Activated T-helper 1 cell treated with anti-CD3 and anti-CD28 coated beads, Interleukin-12 subunit alpha, Interleukin-12 subunit beta, Interleukin-2, Interleukin-4 antibody, amounts not matched to agents 30 ng/mL and 10 ng/mL and 1 ng/mL, durations not matched to agents 14 hours and 24 hours and 36 hours (primary cell): Measurements from ENCODE around the gene RCHY1. TPM values are rescaled to one million over a fixed set of nuclear protein-coding genes. Genes with fewer than 3 reads are reported as not detected.

Experiments used
- DNase-seq: peaks from one replicate; pipeline ENCODE4 v3.0.0; 2021; ENCODE audit warnings: low spot score
- H3K27ac Mint-ChIP-seq: one replicate; pipeline ENCODE4 v1.8.0; 2021; ENCODE audit warnings: mild to moderate bottlenecking, mixed read lengths
- H3K27me3 Mint-ChIP-seq: one replicate; pipeline ENCODE4 v1.8.0; 2022; ENCODE audit warnings: mild to moderate bottlenecking, moderate library complexity, mixed read lengths; ENCODE audit not compliant: insufficient read depth
- H3K36me3 Mint-ChIP-seq: one replicate; pipeline ENCODE4 v1.8.0; 2021; ENCODE audit warnings: low read depth, mixed read lengths
- H3K4me1 Mint-ChIP-seq: one replicate; pipeline ENCODE4 v1.8.0; 2021; ENCODE audit warnings: low read depth, mixed read lengths
- H3K4me3 Mint-ChIP-seq: one replicate; pipeline ENCODE4 v1.8.0; 2021; ENCODE audit warnings: mild to moderate bottlenecking, moderate library complexity, mixed read lengths
- H3K9me3 Mint-ChIP-seq: one replicate; pipeline ENCODE4 v1.8.0; 2021; ENCODE audit warnings: mixed read lengths
- intact Hi-C: fragments of 100-400 bp; cut with micrococcal nuclease; formaldehyde crosslinking; loops from one replicate; pipeline ENCODE4 v1.15.1; 2024
- total RNA-seq: library from RNA; stranded (reverse); gene quantifications from 2 replicates; pipeline ENCODE4 v1.2.3, GENCODE V29; 2022

The RCHY1 gene
- total RNA-seq, 1 donor from 2014 or later, result 25.6 TPM

DNA sequence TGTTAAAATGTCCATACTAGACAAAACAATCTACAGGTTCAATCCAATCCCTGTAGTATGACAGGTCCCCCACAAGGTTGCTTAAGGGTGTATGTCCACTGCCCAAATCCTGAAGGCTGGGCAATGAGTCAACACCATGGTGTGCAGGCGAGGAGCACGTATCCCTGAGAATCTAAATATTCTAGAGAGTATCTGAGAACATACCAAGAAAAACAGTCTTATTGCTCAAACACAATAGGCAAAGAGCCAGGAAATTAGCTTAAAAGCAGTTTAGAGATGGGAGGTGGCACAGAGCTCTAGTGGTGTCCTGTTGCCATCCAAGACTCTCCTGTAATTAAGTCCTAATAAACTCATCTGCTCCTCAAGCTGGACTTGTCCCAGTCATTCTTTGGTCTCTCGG lies 37.0 kb downstream of the RCHY1 start:
- no peak for DNase-seq
- Mint-ChIP-seq H3K9me3 (peaks cover 12% of the 10 kb centered on the region), H3K36me3 (peaks cover 49% of the 10 kb centered on the region), H3K27me3 (no peaks in the 10 kb centered on the region), H3K4me1 (no peaks in the 10 kb centered on the region), H3K4me3 (no peak overlapping the region), H3K27ac (no peak overlapping the region)
- intact Hi-C loops, result no loop called here

DNA sequence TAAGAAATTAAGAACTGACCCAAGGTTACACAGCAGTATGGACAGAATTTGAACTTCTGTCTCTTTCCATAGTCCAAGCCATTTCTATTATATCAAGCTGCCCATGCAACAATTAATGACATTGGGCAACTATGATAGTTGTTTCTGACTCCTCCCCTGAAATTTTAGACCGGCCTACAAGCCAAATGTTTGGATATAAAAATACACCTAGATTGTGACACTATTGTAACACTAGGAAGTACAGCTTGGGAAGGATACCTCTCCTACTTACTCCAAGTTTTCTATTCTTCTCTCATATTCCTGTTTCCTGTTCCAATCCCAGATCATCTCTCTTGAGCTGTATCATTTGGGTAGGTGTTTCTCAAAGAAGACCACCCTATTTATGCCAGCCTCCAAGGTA lies 43.5 kb downstream of the RCHY1 start:
- no peak overlapping the region for H3K27ac Mint-ChIP-seq

DNA sequence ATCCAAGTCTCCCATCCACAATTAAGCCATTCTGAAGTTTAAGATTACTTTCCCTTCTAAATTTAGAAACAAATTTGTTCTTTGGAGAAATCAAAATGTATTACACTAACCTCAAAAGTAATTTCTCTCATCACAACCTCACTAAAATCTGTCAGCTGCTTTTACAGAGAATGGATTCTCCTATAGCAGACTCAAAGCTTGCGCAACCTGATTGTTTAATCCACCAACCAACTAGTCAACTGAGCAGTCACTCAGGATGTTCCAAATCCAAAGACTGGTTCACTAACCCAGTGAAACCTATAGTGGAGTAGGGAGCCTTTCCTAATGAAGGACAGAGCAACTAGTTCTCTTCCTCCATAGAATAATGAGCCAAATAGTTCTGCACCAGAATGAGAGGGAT lies 44.3 kb downstream of the RCHY1 start:
- no peak overlapping the region for H3K4me3 Mint-ChIP-seq
- H3K27ac Mint-ChIP-seq, result no peak overlapping the region
- intact Hi-C loops, result no loop called here
- H3K36me3 Mint-ChIP-seq, result peaks cover 6% of the 10 kb centered on the region
- DNase-seq, result no peak
- no peaks in the 10 kb centered on the region for H3K9me3 Mint-ChIP-seq
- H3K4me1 Mint-ChIP-seq, result no peaks in the 10 kb centered on the region
- peaks cover 3% of the 10 kb centered on the region for H3K27me3 Mint-ChIP-seq

More for the DNA sequence above, 43.5 kb downstream of the RCHY1 start:
- Mint-ChIP-seq H3K9me3 (no peaks in the 10 kb centered on the region), H3K4me3 (no peak overlapping the region), H3K4me1 (no peaks in the 10 kb centered on the region), H3K27me3 (peaks cover under 1% of the 10 kb centered on the region), H3K36me3 (peaks cover 6% of the 10 kb centered on the region)
- intact Hi-C loops, result no loop called here
- no peak for DNase-seq

DNA sequence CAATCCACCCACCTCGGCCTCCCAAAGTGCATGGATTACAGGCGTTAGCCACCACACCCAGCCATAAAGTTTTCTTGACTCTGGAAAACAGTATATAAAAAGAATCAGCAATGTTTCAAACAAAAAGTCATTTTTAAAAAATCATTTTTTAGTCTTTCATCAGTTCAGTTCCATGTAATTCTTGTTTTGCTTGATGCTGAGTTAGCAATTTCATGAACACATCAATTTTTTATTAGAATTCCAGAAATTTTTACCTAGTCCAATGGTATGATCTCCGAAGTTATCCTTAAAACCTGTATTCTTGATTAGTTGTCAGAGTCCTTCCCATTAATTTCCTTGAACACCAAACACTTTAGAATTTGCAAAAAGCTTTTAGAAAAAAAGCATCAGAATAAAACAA lies 56.8 kb downstream of the RCHY1 start:
- no peaks in the 10 kb centered on the region for H3K27me3 Mint-ChIP-seq
- DNase-seq, result no peak
- intact Hi-C loops, result no loop called here
- H3K9me3 Mint-ChIP-seq, result no peaks in the 10 kb centered on the region
- H3K27ac Mint-ChIP-seq, result no peak overlapping the region
- no peaks in the 10 kb centered on the region for H3K36me3 Mint-ChIP-seq
- H3K4me1 Mint-ChIP-seq, result no peaks in the 10 kb centered on the region
- no peak overlapping the region for H3K4me3 Mint-ChIP-seq

DNA sequence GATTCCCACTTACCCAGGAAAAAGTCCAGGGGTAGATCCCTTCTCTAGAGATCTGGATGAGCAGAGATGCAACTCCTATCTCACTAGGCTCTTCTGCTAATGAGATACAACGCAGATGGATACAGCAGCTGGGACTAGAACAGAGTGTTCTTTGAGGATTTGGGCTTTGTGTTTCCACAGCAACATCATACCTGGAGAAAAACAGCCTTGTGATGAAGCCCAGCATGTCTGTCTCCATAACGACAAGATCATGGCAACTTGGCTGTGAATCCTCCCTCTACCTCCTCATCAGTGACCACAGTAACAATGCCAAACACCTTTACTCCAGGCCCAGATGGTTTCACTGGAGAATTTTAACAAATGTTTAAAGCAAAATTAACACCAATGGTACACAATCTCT lies 80.1 kb downstream of the RCHY1 start:
- H3K27ac Mint-ChIP-seq, result no peak overlapping the region
- no peaks in the 10 kb centered on the region for H3K4me1 Mint-ChIP-seq
- peaks cover 3% of the 10 kb centered on the region for H3K9me3 Mint-ChIP-seq
- H3K27me3 Mint-ChIP-seq, result peaks cover 5% of the 10 kb centered on the region
- no peak overlapping the region for H3K4me3 Mint-ChIP-seq
- H3K36me3 Mint-ChIP-seq, result no peaks in the 10 kb centered on the region
- intact Hi-C loops, result no loop called here
- DNase-seq, result no peak

DNA sequence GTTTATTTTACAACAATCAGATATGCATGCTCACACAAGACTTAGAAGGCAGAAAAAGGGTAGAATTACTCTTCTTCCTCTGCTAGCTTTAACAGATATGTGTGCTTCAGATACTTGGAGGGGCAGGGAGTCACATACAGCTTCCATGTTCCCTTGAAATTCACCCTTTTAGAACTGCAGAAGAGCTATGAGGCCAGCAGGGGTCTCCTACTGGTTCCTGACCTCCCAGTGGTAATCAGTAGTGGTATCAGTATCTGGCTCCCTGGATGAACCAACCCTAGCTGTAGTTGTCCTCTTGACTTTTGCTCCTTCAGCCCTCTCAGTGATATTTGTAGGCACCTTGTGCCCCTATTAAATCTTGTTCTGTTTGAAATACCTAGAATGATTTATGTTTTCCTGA lies 81.5 kb downstream of the RCHY1 start:
- H3K27ac Mint-ChIP-seq, result no peak overlapping the region
- no peaks in the 10 kb centered on the region for H3K4me1 Mint-ChIP-seq
- peaks cover 5% of the 10 kb centered on the region for H3K27me3 Mint-ChIP-seq
- H3K4me3 Mint-ChIP-seq, result no peak overlapping the region
- DNase-seq, result no peak
- no peaks in the 10 kb centered on the region for H3K9me3 Mint-ChIP-seq
- intact Hi-C loops, result no loop called here
- H3K36me3 Mint-ChIP-seq, result no peaks in the 10 kb centered on the region

DNA sequence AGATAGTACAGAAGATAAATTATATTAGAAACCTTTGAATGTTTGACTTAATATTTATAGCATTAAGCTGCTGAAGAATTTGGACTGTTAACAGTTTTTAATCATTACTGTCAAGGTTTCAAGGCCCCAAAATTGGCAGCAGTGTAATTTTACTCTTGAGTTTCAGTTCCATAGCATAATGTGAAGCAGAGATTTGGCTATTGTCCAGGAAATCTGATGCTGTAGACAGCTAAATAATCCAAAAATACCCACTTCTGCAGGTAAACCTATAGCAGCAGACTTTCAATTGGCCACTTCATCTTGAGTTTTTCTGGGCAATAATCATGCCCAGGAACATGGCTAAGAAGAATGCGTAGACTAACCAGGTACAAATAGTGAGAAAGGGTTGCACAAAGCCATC lies 85.0 kb downstream of the RCHY1 start:
- Mint-ChIP-seq H3K36me3 (no peaks in the 10 kb centered on the region), H3K27ac (no peak overlapping the region), H3K4me1 (no peaks in the 10 kb centered on the region), H3K27me3 (peaks cover 2% of the 10 kb centered on the region), H3K9me3 (no peaks in the 10 kb centered on the region), H3K4me3 (no peak overlapping the region)
- intact Hi-C loops, result no loop called here
- no peak for DNase-seq

Other genes starting within 250 kb of the RCHY1 start
- gene THAP6, start 70 bp upstream of the RCHY1 start, total RNA-seq, result 16.3 and 17.3 TPM in 2 replicates
- gene ODAPH, start 41.7 kb upstream of the RCHY1 start, total RNA-seq, result 0.54 and 1.4 TPM in 2 replicates
- gene CDKL2, start 116.1 kb upstream of the RCHY1 start, total RNA-seq, result 0.16 and 0.22 TPM in 2 replicates
- 143 and 144 TPM in 2 replicates for gene G3BP2, start 159.0 kb upstream of the RCHY1 start, total RNA-seq
- gene USO1, start 210.2 kb upstream of the RCHY1 start, total RNA-seq, result 44.5 and 48.6 TPM in 2 replicates